GM19193 (cell line): ENCODE data around the gene DHX8.

Experiments
- POLR2A ChIP-seq: IDR thresholded peaks from 4 replicates; pipeline ENCODE4 v1.6.1; 2011; ENCODE audit not compliant: insufficient read depth, insufficient read length; ENCODE audit errors: extremely low read depth

Gene DHX8

GRCh38 chr17:43456029-43456428 lies 27.7 kb upstream of the DHX8 start:
- TF ChIP-seq POLR2A: no peak

GRCh38 chr17:43456661-43457361 lies 27.0 kb upstream of the DHX8 start:
- TF ChIP-seq POLR2A: no peak

GRCh38 chr17:43457362-43457692 lies 26.4 kb upstream of the DHX8 start:
- no peak for TF ChIP-seq POLR2A

GRCh38 chr17:43461185-43461584 lies 22.6 kb upstream of the DHX8 start:
- no peak for TF ChIP-seq POLR2A

GRCh38 chr17:43463241-43463640 lies 20.5 kb upstream of the DHX8 start:
- no peak for TF ChIP-seq POLR2A

GRCh38 chr17:43464046-43464445 lies 19.7 kb upstream of the DHX8 start:
- no peak for TF ChIP-seq POLR2A

- TF ChIP-seq POLR2A: no peak
Measured at GRCh38 chr17:43465049-43465448, 18.7 kb upstream of the DHX8 start.

GRCh38 chr17:43467981-43468581 lies 15.7 kb upstream of the DHX8 start:
- no peak for TF ChIP-seq POLR2A

GRCh38 chr17:43468691-43469139 lies 15.1 kb upstream of the DHX8 start:
- TF ChIP-seq POLR2A: no peak

- no peak for TF ChIP-seq POLR2A
Measured at GRCh38 chr17:43469145-43469544, 14.6 kb upstream of the DHX8 start.

GRCh38 chr17:43471585-43472160 lies 12.1 kb upstream of the DHX8 start:
- no peak for TF ChIP-seq POLR2A

- TF ChIP-seq POLR2A: no peak
Measured at GRCh38 chr17:43475494-43476089, 8.2 kb upstream of the DHX8 start.

- no peak for TF ChIP-seq POLR2A
Measured at GRCh38 chr17:43477832-43478634, 5.7 kb upstream of the DHX8 start.

- no peak for TF ChIP-seq POLR2A
Measured at GRCh38 chr17:43479948-43480347, 3.8 kb upstream of the DHX8 start.

- TF ChIP-seq POLR2A: no peak
Measured at GRCh38 chr17:43482103-43483012, 1.4 kb upstream of the DHX8 start.

- no peak for TF ChIP-seq POLR2A
Measured at GRCh38 chr17:43490621-43491020, 6.8 kb downstream of the DHX8 start.
